HEK293T (cell line): ENCODE measurements around the gene CAPZB.
"Not testable (repeated sequence)": the region's sequence is repeated elsewhere in the genome, so short reads cannot be mapped to it uniquely, and the experiment has no call there.

Experiments used
- CTCF ChIA-PET: fragments of 350-600 bp; formaldehyde crosslinking; extraction: SDS; loops from one replicate; lab custom pipeline; 2021; ENCODE audit warnings: antibody characterized with exemption, inconsistent platforms; lab: Yijun Ruan, JAX
- POLR2A ChIA-PET: fragments of 350-600 bp; formaldehyde crosslinking; extraction: SDS; loops from one replicate; lab custom pipeline; 2020; ENCODE audit warnings: antibody characterized with exemption, inconsistent platforms; lab: Yijun Ruan, JAX
- DNase-seq: peaks from one replicate; pipeline ENCODE4 v3.0.0; 2012; ENCODE audit warnings: mixed read lengths; ENCODE audit errors: extremely low spot score
- ARNT ChIP-seq: fragments of 450-650 bp; IDR thresholded peaks from 2 replicates; pipeline ENCODE4 v1.6.1; 2017; ENCODE audit warnings: mild to moderate bottlenecking
- BHLHE40 ChIP-seq: fragments of 450-650 bp; IDR thresholded peaks from 2 replicates; pipeline ENCODE4 v1.6.1; 2016; ENCODE audit warnings: mild to moderate bottlenecking, moderate library complexity, borderline replicate concordance
- CTBP1 ChIP-seq: fragments of 450-650 bp; IDR thresholded peaks from 2 replicates; pipeline ENCODE4 v1.6.1; 2016; ENCODE audit warnings: borderline replicate concordance
- ELF4 ChIP-seq: fragments of 450-650 bp; IDR thresholded peaks from 2 replicates; pipeline ENCODE4 v1.6.1; 2017; ENCODE audit warnings: antibody characterized with exemption
- FOXA1 ChIP-seq: fragments of 450-650 bp; IDR thresholded peaks from 2 replicates; pipeline ENCODE4 v1.6.1; 2016; ENCODE audit warnings: mild to moderate bottlenecking
- FOXK2 ChIP-seq: fragments of 450-650 bp; IDR thresholded peaks from 2 replicates; pipeline ENCODE4 v1.6.1; 2016; ENCODE audit warnings: mild to moderate bottlenecking
- FOXM1 ChIP-seq: fragments of 450-650 bp; IDR thresholded peaks from 2 replicates; pipeline ENCODE4 v1.6.1; 2017; ENCODE audit warnings: mild to moderate bottlenecking, borderline replicate concordance
- HDGF ChIP-seq: fragments of 450-650 bp; IDR thresholded peaks from 2 replicates; pipeline ENCODE4 v1.6.1; 2017; ENCODE audit warnings: antibody characterized with exemption, borderline replicate concordance
- L3MBTL2 ChIP-seq: fragments of 450-650 bp; conservative IDR thresholded peaks from 2 replicates; pipeline ENCODE4 v1.6.1; 2016; ENCODE audit warnings: mild to moderate bottlenecking
- LEF1 ChIP-seq: fragments of 450-650 bp; IDR thresholded peaks from 2 replicates; pipeline ENCODE4 v1.6.1; 2017; ENCODE audit warnings: mild to moderate bottlenecking, borderline replicate concordance
- NFRKB ChIP-seq: fragments of 450-650 bp; IDR thresholded peaks from 2 replicates; pipeline ENCODE4 v1.6.1; 2016; ENCODE audit warnings: mild to moderate bottlenecking, moderate library complexity
- SP1 ChIP-seq: fragments of 450-650 bp; IDR thresholded peaks from 2 replicates; pipeline ENCODE4 v1.6.1; 2017
- SUZ12 ChIP-seq: fragments of 450-650 bp; IDR thresholded peaks from 2 replicates; pipeline ENCODE4 v1.6.1; 2016; ENCODE audit warnings: mild to moderate bottlenecking
- TARDBP ChIP-seq: fragments of 450-650 bp; IDR thresholded peaks from 2 replicates; pipeline ENCODE4 v1.6.1; 2016
- ZNF384 ChIP-seq: fragments of 450-650 bp; IDR thresholded peaks from 2 replicates; pipeline ENCODE4 v1.6.1; 2016
- TF ChIP-seq, protein P1 (sequence below): fragments of 450-650 bp; IDR thresholded peaks from 2 replicates; pipeline ENCODE4 v1.6.1; 2016

The CAPZB gene

DNA sequence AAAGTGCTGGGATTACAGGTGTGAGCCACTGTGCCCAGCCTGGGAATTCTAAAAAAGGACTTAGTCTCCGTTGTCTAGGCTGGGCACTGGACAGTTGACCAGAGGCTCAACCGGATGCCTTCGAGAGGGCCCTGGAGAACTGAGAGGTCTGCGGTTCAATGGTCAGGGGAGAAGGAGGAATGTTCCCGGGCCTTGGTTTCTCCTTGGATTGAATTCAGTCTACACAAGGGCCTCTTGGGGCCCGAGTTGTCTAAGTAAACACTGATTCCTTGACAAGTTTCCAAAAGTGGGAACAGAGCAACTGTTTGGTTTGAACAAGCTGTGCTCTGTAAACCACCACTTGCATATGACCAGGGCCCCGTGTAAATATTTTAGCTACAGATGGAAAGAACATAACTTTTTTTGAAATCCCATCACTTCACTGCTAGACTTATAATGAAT lies 29.1 kb upstream of the CAPZB start:
- ChIA-PET POLR2A (no interaction called here), CTCF (no interaction called here)
- no peak for DNase-seq
- TF ChIP-seq ZNF384, result no peak
- TF ChIP-seq FOXK2, result no peak
- no peak for TF ChIP-seq SUZ12
- TF ChIP-seq SP1, result no peak
- TF ChIP-seq ELF4, result no peak
- no peak for TF ChIP-seq HDGF
- TF ChIP-seq BHLHE40, result no peak
- no peak for TF ChIP-seq NFRKB
- TF ChIP-seq LEF1, result no peak
- no peak for TF ChIP-seq TARDBP
- no peak for TF ChIP-seq CTBP1
- TF ChIP-seq L3MBTL2, result no peak
- no peak for TF ChIP-seq FOXA1
- TF ChIP-seq ARNT, result no peak
- no peak for TF ChIP-seq FOXM1
- TF ChIP-seq, protein P1, sequence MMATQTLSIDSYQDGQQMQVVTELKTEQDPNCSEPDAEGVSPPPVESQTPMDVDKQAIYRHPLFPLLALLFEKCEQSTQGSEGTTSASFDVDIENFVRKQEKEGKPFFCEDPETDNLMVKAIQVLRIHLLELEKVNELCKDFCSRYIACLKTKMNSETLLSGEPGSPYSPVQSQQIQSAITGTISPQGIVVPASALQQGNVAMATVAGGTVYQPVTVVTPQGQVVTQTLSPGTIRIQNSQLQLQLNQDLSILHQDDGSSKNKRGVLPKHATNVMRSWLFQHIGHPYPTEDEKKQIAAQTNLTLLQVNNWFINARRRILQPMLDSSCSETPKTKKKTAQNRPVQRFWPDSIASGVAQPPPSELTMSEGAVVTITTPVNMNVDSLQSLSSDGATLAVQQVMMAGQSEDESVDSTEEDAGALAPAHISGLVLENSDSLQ, result no peak

DNA sequence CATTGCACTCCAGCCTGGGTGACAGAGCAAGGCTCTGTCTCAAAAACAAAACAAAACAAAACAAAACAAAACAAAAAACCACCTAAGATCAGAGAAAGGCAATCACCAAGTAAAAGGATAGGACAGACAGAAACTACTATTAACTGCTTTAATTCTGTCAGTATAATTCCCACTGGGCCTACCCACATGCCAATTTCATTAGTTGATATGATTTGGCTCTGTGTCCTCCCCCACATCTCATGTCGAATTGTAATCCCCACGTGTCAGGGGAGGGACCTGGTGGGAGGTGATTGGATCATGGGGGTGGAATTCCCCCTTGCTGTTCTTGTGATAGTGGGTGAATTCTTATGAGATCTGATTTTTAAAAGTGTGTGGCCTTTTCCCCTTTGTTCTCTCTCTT lies 27.2 kb upstream of the CAPZB start:
- CTCF ChIA-PET, result no interaction called here
- TF ChIP-seq BHLHE40 (no peak), SUZ12 (no peak), TARDBP (no peak), L3MBTL2 (no peak), CTBP1 (no peak), FOXM1 (no peak), SP1 (no peak), ARNT (no peak), ZNF384 (no peak), FOXK2 (no peak), ELF4 (no peak), FOXA1 (no peak), LEF1 (no peak), NFRKB (no peak)
- TF ChIP-seq, protein P1, result no peak
- no peak for DNase-seq
- POLR2A ChIA-PET, result interaction anchor here (0.6 kb wide), 1 partner anchor 74 kb away, joined by 3 read pairs; no protein-coding TSS in a partner anchor

DNA sequence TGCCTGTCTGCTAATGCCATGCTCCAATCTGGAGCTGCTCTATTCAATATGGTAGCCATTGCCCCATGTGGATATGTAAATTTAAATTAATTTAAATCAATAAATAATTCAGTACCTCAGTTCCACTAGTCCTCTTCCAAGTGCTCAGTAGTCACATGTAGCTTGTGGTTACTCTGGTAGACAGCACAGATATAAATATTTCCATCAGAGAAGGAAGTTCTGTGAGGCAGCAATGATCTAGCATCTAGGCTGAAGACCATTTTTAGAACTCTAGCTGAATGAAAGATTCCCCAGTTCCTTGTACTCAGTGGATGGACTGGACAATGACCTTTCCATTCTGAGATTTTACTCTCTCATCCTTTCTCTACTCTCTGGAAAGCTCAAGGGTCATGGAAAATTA lies 25.8 kb upstream of the CAPZB start:
- DNase-seq, result no peak
- CTCF ChIA-PET, result interaction anchor here (0.6 kb wide), 1 partner anchor 23 kb away, joined by 4 read pairs; no protein-coding TSS in a partner anchor
- POLR2A ChIA-PET, result no interaction called here
- TF ChIP-seq BHLHE40, result no peak
- TF ChIP-seq, protein P1, result no peak
- TF ChIP-seq SP1, result no peak
- TF ChIP-seq ZNF384, result no peak
- TF ChIP-seq LEF1, result no peak
- no peak for TF ChIP-seq SUZ12
- TF ChIP-seq ELF4, result no peak
- no peak for TF ChIP-seq HDGF
- no peak for TF ChIP-seq L3MBTL2
- no peak for TF ChIP-seq FOXK2
- TF ChIP-seq FOXM1, result no peak
- TF ChIP-seq ARNT, result no peak
- no peak for TF ChIP-seq FOXA1
- TF ChIP-seq NFRKB, result no peak
- no peak for TF ChIP-seq TARDBP
- TF ChIP-seq CTBP1, result no peak

DNA sequence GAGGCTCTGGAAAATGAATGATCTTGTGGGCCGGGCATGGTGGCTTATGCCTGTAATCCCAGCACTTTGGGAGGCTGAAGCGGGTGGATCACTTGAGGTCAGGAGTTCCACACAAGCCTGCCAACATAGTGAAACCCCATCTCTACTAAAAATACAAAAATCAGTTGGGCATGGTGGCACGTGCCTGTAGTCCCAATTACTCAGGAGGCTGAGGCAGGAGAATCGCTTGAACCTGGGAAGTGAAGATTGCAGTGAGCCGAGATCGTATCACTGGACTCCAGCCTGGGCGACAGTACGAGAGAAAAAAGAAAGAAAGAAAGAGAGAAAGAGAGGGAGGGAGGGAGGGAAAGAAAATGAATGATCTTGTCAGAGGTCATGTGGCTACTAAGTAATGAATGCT lies 24.3 kb upstream of the CAPZB start:
- CTCF ChIA-PET, DNase-seq, POLR2A ChIA-PET: not testable (repeated sequence)

DNA sequence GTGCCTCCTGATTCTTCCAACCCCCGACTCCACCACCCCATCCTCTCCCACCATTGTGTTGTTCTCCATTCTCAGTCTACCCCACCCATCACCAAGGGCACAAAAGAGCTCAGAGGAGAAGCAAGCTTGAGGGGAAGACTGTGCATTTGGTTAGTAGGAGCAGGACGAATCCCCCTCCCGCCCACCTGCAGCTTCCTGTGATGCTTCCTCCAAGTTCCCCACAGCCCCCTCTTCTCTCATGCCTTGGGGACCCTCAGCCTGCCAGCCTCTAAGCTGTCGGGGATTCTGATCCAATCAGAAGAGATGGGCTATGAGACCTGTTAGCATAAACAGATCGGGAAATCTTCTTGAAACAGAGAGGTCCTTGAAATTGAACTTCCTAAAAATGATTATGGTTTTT lies 22.2 kb upstream of the CAPZB start:
- CTCF ChIA-PET, result no interaction called here

DNA sequence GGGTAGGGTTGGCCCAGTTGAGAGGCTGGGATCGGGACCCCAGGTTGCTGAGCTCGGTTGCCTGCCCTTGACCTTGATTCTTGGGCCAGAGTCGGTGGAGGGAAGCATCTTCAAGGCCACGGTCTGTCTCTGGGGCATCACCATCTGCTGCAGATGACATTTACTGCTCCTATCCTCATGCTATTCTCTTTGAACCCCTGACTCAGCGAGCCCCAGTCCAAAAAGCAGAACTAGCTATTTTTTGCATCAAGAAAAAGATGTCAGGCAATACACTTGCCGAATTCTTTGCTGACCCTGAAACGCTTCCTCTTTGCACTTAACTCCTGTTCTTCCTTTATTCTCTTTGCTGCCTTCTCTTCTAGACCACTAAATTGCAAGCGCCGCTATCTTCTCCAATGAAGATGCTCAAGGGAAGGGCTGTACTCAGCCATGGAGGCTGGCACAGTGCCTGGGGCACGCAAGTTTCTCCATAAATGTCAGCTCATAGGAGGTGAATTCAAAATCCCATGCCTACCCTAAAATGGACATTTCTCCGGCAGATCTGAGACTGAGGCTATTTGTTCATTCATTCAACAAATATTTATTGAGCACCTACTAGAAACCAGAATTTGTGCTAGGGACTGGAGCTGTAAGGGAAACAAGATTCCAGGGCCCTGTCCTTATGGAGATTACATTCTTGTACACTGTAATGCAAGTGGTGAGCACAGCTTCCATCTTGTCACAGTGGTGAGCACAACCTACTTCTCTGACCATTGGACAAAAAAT lies 20.5 kb upstream of the CAPZB start:
- CTCF ChIA-PET, result no interaction called here
- POLR2A ChIA-PET, result no interaction called here
- TF ChIP-seq ZNF384 (no peak), LEF1 (no peak)
- DNase-seq, result no peak

More for the DNA sequence above, 22.2 kb upstream of the CAPZB start:
- no peak for DNase-seq
- no peak for TF ChIP-seq ARNT
- no peak for TF ChIP-seq LEF1
- POLR2A ChIA-PET, result no interaction called here
